ENCODE results near the gene UNC45B. TPM values are rescaled to one million over a fixed set of nuclear protein-coding genes. Genes with fewer than 3 reads are reported as not detected.

Gene UNC45B
- total and polyA plus RNA-seq, 2 of the 4 experiments (the other 2 are of a cell fraction), result not detected

- Histone ChIP-seq H4K8ac (ENCODE audit: low read depth in 2 of 2, low read length in 2 of 2) (no peak overlapping the region), H4K20me1 (ENCODE audit: insufficient read depth, low read length) (no peaks in the 10 kb centered on the region), H2AK9ac (replicated peaks; ENCODE audit: low read depth, low read length, poor library complexity) (no peak overlapping the region), H3K56ac (ENCODE audit: extremely low read depth, insufficient read depth, low read length) (no peak overlapping the region), H2BK120ac (ENCODE audit: low read depth, low read length) (no peak overlapping the region), H3K27ac (ENCODE audit: insufficient read depth, low read length) (no peak overlapping the region), H3K4me1 (ENCODE audit: control insufficient read depth, insufficient read depth, low read length) (no peaks in the 10 kb centered on the region), H3K36me3 (ENCODE audit: control insufficient read depth, insufficient read depth, low read length) (no peaks in the 10 kb centered on the region), H3K14ac (replicated peaks; ENCODE audit: low read depth, low read length) (no peak overlapping the region), H2AK5ac (ENCODE audit: low read depth, low read length) (no peak overlapping the region), H2AFZ (replicated peaks; ENCODE audit: low read length, poor library complexity) (no peak overlapping the region), H3K9me1 (ENCODE audit: insufficient read depth, low read length) (no peaks in the 10 kb centered on the region), H3K9ac (ENCODE audit: low read depth, low read length) (no peak overlapping the region), H3K79me1 (ENCODE audit: low read depth in 1 of 2, low read length in 2 of 2) (no peaks in the 10 kb centered on the region), H2BK20ac (ENCODE audit: low read depth, low read length) (no peak overlapping the region), H3K4ac (ENCODE audit: low read depth, low read length) (no peak overlapping the region), H2BK5ac (ENCODE audit: low read depth, low read length, poor library complexity, severe bottlenecking) (no peak overlapping the region), H3K4me3 (ENCODE audit: insufficient read depth, low read depth, low read length) (no peak overlapping the region), H3K27me3 (ENCODE audit: control insufficient read depth, insufficient read depth, low read length) (peaks cover 8% of the 10 kb centered on the region), H3K18ac (ENCODE audit: low read depth, low read length) (no peak overlapping the region), H3K9me3 (ENCODE audit: control insufficient read depth, insufficient read depth, low read length) (no peaks in the 10 kb centered on the region), H2BK15ac (ENCODE audit: low read depth, low read length) (no peak overlapping the region), H4K5ac (ENCODE audit: low read depth, low read length) (no peak overlapping the region), H3K23ac (ENCODE audit: low read depth, low read length) (no peak overlapping the region), H4K91ac (ENCODE audit: insufficient read depth, low read depth, low read length) (no peak overlapping the region), H3K4me2 (ENCODE audit: low read depth, low read length) (no peak overlapping the region)
- ChIA-PET POLR2A (ENCODE audit: unreplicated experiment) (no interaction called here), CTCF (no interaction called here)
- BruUV-seq (replicated peaks), result no TSS peak
- dilution Hi-C loops (cut with HindIII; ENCODE audit: low sequenced_read_pairs, unreplicated experiment) (no loop called here), in situ Hi-C loops (cut with MboI; ENCODE audit: low sequenced_read_pairs) (no loop called here), intact Hi-C loops (cut with micrococcal nuclease) (no loop called here)
- no peak for ATAC-seq (ENCODE audit: low read depth)
- no peak for DNase-seq
- no CpG with 5 or more reads among the region's 1 CpG for WGBS, 2 experiments (ENCODE audit: extremely low coverage in 2 of 2, insufficient read length in 1 of 2)
- TF ChIP-seq MAZ (IDR thresholded peaks at IDR 0.05; ENCODE audit: borderline replicate concordance, low read depth, low read length), result no peak
- no peak for TF ChIP-seq MAFK (IDR thresholded peaks at IDR 0.05; ENCODE audit: low read depth, low read length)
- TF ChIP-seq CTCF (conservative IDR thresholded peaks at IDR 0.05; ENCODE audit: low read depth, low read length), result no peak
- no peak for TF ChIP-seq NFE2L2 (IDR thresholded peaks at IDR 0.05; ENCODE audit: low read depth, low read length)
- no peak for TF ChIP-seq RCOR1 (IDR thresholded peaks at IDR 0.05; ENCODE audit: insufficient replicate concordance, low read length)
- no peak for TF ChIP-seq ELK1 (IDR thresholded peaks at IDR 0.05; ENCODE audit: borderline replicate concordance, low read depth, low read length)
- TF ChIP-seq CHD1 (IDR thresholded peaks at IDR 0.05; ENCODE audit: low read depth, low read length), result no peak
- TF ChIP-seq MXI1 (IDR thresholded peaks at IDR 0.05; ENCODE audit: borderline replicate concordance, low read depth, low read length), result no peak
- no peak for TF ChIP-seq BHLHE40 (IDR thresholded peaks at IDR 0.05; ENCODE audit: low read depth, low read length)
- TF ChIP-seq USF2 (IDR thresholded peaks at IDR 0.05; ENCODE audit: low read depth, low read length), result no peak
- TF ChIP-seq RFX5 (IDR thresholded peaks at IDR 0.05; ENCODE audit: low read depth, low read length), result no peak
- no peak for TF ChIP-seq FOS (IDR thresholded peaks at IDR 0.05; ENCODE audit: low read depth, low read length)
- TF ChIP-seq POLR2A (IDR thresholded peaks at IDR 0.05; ENCODE audit: low read depth, low read length), result no peak
- TF ChIP-seq RAD21 (IDR thresholded peaks at IDR 0.05; ENCODE audit: low read length), result no peak
- no peak for TF ChIP-seq CEBPB (IDR thresholded peaks at IDR 0.05; ENCODE audit: low read depth, low read length)
- TF ChIP-seq SMC3 (IDR thresholded peaks at IDR 0.05; ENCODE audit: low read depth, low read length), result no peak
Observed at GRCh38 chr17:35229638-35230037, 82.0 kb downstream of the UNC45B start.

All from IMR-90 (cell line).